ENCODE data around the gene PPP1R3D. TPM values are rescaled to one million over a fixed set of nuclear protein-coding genes. Genes with fewer than 3 reads are reported as not detected.

The PPP1R3D gene
- total RNA-seq, 4 donors from 2014 or later: 14.5 to 20.0 (median 16.1) TPM

DNA sequence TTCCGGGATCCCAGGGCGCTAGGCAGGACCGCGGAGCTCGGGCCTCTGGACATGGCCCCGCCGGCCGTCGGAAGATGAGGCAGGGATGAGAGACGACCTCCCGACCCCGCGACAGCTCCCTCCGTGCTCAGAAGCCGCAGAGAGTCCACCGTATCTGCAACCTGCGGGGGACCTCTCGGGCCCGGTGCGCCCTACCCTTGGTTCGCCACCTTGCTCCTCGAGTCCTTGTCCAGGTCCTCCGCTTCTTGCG lies 301 bp downstream of the PPP1R3D start:
- DNase-seq (ENCODE audit: low spot score in 2 of 2): no peak
- no peak for TF ChIP-seq POLR2A (IDR thresholded peaks at IDR 0.05)
- TF ChIP-seq, protein P1, sequence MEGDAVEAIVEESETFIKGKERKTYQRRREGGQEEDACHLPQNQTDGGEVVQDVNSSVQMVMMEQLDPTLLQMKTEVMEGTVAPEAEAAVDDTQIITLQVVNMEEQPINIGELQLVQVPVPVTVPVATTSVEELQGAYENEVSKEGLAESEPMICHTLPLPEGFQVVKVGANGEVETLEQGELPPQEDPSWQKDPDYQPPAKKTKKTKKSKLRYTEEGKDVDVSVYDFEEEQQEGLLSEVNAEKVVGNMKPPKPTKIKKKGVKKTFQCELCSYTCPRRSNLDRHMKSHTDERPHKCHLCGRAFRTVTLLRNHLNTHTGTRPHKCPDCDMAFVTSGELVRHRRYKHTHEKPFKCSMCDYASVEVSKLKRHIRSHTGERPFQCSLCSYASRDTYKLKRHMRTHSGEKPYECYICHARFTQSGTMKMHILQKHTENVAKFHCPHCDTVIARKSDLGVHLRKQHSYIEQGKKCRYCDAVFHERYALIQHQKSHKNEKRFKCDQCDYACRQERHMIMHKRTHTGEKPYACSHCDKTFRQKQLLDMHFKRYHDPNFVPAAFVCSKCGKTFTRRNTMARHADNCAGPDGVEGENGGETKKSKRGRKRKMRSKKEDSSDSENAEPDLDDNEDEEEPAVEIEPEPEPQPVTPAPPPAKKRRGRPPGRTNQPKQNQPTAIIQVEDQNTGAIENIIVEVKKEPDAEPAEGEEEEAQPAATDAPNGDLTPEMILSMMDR (IDR thresholded peaks at IDR 0.05): no peak
- intact Hi-C loops (cut with DNase I; ENCODE audit: low total_unique reads): no loop called here
- 0 to 1% methylated on average over 8 to 24 of the region's 24 CpGs for WGBS, 2 donors
- peak overlapping the region; percentile 60 for H3K4me3 ChIP-seq (ENCODE audit: low read depth, poor library complexity, severe bottlenecking)

DNA sequence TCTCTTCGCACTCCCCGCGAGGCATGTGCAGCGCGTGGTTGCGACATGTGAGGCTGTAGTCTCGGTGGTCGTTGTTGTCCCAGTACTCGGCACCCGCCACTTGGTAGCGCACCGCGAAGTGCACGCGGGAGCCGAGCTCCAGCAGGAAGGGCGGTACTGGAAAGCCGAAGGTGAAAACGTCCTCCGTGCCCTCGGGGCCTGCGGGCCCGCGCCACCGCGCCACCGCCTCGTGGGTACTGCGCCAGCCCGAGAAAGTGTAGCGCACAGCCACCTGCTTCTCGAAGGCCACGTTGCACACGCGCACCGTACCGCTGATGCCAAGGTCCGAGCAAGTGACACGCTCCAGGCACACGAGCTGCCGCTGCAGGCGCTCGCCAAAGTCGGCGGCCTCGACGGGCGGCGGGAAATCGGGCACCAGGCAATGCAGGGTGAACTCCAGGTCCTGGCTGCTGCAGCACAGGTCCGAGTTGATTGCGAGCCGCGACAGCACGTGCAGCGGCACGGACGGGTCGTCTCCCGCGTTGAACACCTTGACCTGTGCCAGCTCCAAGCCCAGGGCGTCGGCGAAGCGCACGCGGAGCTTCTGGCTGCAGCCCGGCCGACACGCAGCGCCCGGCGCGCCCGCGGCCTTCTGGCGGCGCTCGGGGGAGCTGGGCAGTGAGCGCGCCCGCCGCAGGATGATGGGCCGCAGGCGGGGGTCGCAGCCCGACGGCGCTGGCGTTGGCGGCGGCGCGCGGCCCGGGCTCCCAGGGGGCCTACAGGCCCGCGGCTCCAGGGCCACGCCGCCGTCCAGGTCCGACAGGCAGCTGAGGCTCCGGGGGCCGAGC lies 840 bp downstream of the PPP1R3D start:
- no peak for DNase-seq (ENCODE audit: low spot score in 2 of 2)
- peak overlapping the region; percentile 60 for H3K4me3 ChIP-seq (ENCODE audit: low read depth, poor library complexity, severe bottlenecking)
- TF ChIP-seq, protein P1 (IDR thresholded peaks at IDR 0.05): no peak
- no peak for TF ChIP-seq POLR2A (IDR thresholded peaks at IDR 0.05)
- 54 to 66% methylated on average over 68 to 88 of the region's 104 CpGs for WGBS, 2 donors
- intact Hi-C loops (cut with DNase I; ENCODE audit: low total_unique reads): no loop called here

DNA sequence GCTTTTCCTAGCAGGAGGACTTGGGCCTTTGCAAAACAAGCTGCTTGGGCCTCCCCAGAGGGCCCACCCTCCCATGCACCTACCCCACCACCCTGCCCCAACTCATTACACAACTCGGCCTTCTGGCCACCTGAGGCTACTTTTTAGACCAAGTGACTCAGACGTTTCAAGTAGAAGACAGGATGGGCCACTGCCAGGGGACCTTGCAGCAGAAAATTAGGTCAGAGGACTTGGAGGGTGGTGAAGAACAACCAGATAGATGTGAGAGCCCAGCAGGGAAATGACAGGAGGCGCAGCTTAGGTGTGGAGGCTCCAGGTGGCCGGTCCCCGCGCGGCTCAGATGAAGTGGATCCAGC lies 1.4 kb downstream of the PPP1R3D start:
- H3K4me3 ChIP-seq (ENCODE audit: low read depth, poor library complexity, severe bottlenecking): no peak overlapping the region
- TF ChIP-seq POLR2A (IDR thresholded peaks at IDR 0.05): no peak
- TF ChIP-seq, protein P1 (IDR thresholded peaks at IDR 0.05): no peak
- 71 to 73% methylated on average over 7 of the region's 7 CpGs for WGBS, 2 donors
- peak in 1 of 2 donors; percentile 88 for DNase-seq (ENCODE audit: low spot score in 2 of 2)
- intact Hi-C loops (cut with DNase I; ENCODE audit: low total_unique reads): no loop called here

DNA sequence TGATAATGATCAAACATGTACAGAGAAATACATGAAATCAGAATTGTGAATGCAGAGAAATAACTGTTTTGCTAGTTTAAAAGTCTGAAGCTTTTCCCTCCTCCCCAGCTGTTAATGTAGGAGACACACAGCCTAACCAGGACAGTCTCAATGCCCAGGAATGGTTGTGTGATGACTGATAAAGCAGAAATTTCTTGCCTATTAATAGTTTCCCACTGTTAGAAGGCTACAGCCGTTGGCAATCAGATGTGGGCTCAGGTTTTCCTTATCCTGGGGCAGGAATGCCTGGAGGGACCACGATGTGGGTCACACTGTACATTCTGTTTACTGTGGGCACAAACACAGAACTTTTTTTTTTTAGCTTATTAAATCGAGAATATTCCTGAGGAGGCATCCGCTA lies 1.9 kb downstream of the PPP1R3D start:
- intact Hi-C loops (cut with DNase I; ENCODE audit: low total_unique reads): no loop called here
- WGBS, 2 donors: 48 to 49% methylated on average over 4 of the region's 4 CpGs
- DNase-seq (ENCODE audit: low spot score in 2 of 2): no peak
- TF ChIP-seq POLR2A (IDR thresholded peaks at IDR 0.05): no peak
- TF ChIP-seq, protein P1 (IDR thresholded peaks at IDR 0.05): no peak
- H3K4me3 ChIP-seq (ENCODE audit: low read depth, poor library complexity, severe bottlenecking): no peak overlapping the region

DNA sequence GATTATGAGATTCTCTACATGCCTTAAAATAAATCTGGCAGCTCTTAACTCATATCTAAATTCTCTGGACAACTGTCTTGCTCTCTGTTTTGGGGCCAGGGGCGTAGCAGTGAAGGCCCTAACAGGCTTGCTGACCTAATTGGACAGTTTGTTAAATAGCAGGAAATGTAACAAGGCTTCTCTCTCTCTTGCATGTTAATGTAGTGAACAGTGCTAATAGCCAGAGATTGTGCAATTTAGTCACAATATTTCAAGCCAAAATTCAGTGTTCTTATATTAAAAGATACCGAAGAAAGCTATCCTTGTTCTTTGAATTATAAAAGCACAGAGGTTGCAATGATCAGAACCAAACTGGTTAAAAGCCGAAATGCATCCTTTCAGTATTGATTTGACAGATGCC lies 3.0 kb downstream of the PPP1R3D start:
- DNase-seq (ENCODE audit: low spot score in 2 of 2): no peak
- TF ChIP-seq, protein P1 (IDR thresholded peaks at IDR 0.05): no peak
- TF ChIP-seq POLR2A (IDR thresholded peaks at IDR 0.05): no peak
- H3K4me3 ChIP-seq (ENCODE audit: low read depth, poor library complexity, severe bottlenecking): no peak overlapping the region
- intact Hi-C loops (cut with DNase I; ENCODE audit: low total_unique reads): no loop called here
- 47 to 56% methylated on average over 3 of the region's 3 CpGs for WGBS, 2 donors

DNA sequence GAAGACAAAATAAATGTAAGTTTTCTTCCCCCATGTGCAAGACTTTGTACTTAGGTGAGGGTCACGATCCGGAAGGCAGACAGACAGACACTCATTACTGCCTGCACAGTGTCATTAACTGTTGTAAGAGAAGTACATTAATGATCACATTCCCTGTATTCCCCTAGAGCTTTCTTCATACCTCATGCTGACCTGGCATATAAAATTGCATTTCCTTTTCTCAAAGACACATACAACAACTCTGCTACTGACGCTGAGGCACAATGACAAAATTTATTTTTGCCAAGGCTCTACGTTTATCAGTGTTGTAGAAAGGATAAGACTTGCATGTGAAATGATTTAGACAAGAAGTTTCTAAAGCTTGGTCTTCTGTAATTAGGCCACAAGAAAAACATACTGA lies 3.7 kb downstream of the PPP1R3D start:
- no peak for TF ChIP-seq POLR2A (IDR thresholded peaks at IDR 0.05)
- no peak overlapping the region for H3K4me3 ChIP-seq (ENCODE audit: low read depth, poor library complexity, severe bottlenecking)
- 63 to 74% methylated on average over 4 of the region's 4 CpGs for WGBS, 2 donors
- no peak for DNase-seq (ENCODE audit: low spot score in 2 of 2)
- intact Hi-C loops (cut with DNase I; ENCODE audit: low total_unique reads): no loop called here
